ENCODE results near the gene C1QA. TPM values are rescaled to one million over a fixed set of nuclear protein-coding genes. Genes with fewer than 3 reads are reported as not detected.

C1QA gene
- total and polyA plus RNA-seq, 2 of the 13 experiments (the other 11 are each of a cell fraction or from before 2014, with no cell fraction given) = not detected

DNA sequence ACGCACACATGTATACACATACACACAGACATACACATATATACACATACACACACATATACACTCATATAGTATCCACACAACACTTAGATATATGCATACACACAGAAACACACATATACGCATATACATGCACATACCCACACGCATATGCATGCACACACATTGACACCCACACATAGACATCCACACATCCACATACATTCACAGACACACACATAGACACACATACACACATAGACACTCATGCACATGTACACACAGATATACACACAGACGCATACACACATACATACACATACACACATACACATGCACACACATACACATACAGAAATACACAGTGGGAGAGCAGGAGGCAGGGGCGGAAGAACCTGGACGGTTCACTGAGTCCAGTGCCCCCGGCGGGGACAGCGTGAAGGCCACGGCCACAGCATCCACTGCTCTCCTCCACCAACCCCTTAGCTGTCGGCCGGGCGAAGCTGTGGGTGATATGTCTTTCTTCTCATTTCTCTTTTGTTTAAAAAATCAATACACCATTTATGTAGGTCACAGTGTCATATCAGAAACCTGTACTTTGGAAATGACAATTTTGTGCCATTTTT lies 13.8 kb downstream of the C1QA start:
- peaks cover 4 to 44% of the 10 kb centered on the region in 2 experiments; a peak in 4 of 5 replicates for H3K27me3 ChIP-seq (ENCODE audit: control insufficient read depth in 1 of 2, insufficient read depth in 2 of 2, low read length in 2 of 2)
- CTCF ChIA-PET (ENCODE audit: low intra/inter-chr PET ratio, low total read pairs) = no interaction called here
- WGBS (ENCODE audit: low lambda C conversion rate) = 52% methylated on average over 11 of the region's 13 CpGs
- POLR2A ChIA-PET = no interaction called here
- in situ Hi-C loops (cut with HindIII; ENCODE audit: extremely low pct_ligation_motif_present, low pct_unique_long_range_greater_than_20kb) (no loop called here), intact Hi-C loops (cut with micrococcal nuclease; ENCODE audit: unreplicated experiment) (no loop called here)
- no peaks in the 10 kb centered on the region for H3K9me3 ChIP-seq (ENCODE audit: low read length)
- FAIRE-seq (no peak), ATAC-seq (no peak), DNase-seq (ENCODE audit: low spot score) (no peak)
- no peak overlapping the region for H3K27ac ChIP-seq (ENCODE audit: extremely low read length, insufficient read depth, low read length)
- no peak overlapping the region for H3K9ac ChIP-seq (ENCODE audit: insufficient read depth, low read depth, low read length)
- no peaks in the 10 kb centered on the region for H3K4me1 ChIP-seq (ENCODE audit: insufficient read depth, low read length)
- no peak overlapping the region for H2AFZ ChIP-seq (ENCODE audit: low read length)
- no peak overlapping the region for H3K4me3 ChIP-seq (replicated peaks in 1 of 3; ENCODE audit: insufficient read depth in 1 of 3, low read depth in 2 of 3, low read length in 3 of 3)
- no peaks in the 10 kb centered on the region for H3K36me3 ChIP-seq (replicated peaks in 1 of 2; ENCODE audit: control insufficient read depth in 1 of 2, insufficient read depth in 2 of 2, low read length in 2 of 2)
- TF ChIP-seq, protein P1, sequence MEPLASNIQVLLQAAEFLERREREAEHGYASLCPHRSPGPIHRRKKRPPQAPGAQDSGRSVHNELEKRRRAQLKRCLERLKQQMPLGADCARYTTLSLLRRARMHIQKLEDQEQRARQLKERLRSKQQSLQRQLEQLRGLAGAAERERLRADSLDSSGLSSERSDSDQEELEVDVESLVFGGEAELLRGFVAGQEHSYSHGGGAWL (CRISPR knock-in tag; IDR thresholded peaks at IDR 0.05) = no peak
- no peak for TF ChIP-seq DNMT1 (CRISPR knock-in tag; IDR thresholded peaks at IDR 0.05)
- TF ChIP-seq NFE2L1 (CRISPR knock-in tag; IDR thresholded peaks at IDR 0.05; ENCODE audit: borderline replicate concordance) = no peak
- H3K4me2 ChIP-seq (ENCODE audit: low read depth, low read length) = no peak overlapping the region
- no peaks in the 10 kb centered on the region for H3K79me2 ChIP-seq (ENCODE audit: insufficient read depth, low read length)
- no TSS peak for BruUV-seq (replicated peaks)
- H4K20me1 ChIP-seq (ENCODE audit: insufficient read depth, low read length) = no peaks in the 10 kb centered on the region

DNA sequence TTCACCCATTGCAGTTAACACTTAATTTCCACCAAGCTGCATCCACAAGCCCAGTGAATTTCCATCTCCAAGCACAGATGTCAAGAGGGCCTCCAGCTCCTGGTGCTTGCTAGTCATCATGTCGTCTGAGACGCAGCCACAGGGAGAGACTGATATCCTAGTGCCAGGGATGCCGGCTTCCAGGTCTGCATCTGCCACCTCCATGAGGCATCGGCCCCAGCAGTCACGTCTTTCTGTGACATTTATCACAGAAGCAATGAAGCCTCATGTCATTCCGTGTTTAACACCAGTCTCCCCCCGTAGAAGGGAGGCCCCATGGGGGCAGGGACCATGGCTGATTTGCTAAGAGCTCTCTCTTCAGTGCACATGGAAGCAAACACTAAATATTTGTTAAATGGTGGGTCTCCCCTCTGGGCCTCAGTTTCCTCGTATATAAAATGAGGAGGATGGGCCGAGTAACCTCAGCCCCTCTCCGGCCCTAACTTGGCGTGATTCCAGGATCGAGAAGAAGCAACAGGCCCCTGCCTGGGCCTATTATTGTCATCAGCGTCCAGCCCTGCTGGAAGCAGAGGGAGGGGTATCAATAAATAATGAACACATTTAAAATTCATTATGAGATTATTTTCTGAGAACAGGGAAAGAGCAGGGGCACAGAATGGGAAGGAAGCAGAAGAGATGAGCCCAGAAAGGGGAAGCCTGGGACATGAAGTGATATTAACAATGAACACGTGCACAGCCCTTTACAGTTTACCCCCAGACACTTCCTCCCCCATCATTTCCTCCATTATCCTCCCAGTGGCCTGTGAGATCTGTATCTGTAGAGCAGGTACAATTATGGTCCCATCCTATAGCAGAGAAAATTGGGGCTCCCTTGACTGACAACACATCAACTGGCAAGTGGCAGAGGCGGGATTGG lies 15.8 kb downstream of the C1QA start:
- CTCF ChIA-PET (ENCODE audit: low intra/inter-chr PET ratio, low total read pairs) = no interaction called here
- in situ Hi-C loops (cut with HindIII; ENCODE audit: extremely low pct_ligation_motif_present, low pct_unique_long_range_greater_than_20kb) = no loop called here
- Histone ChIP-seq H3K79me2 (ENCODE audit: insufficient read depth, low read length) (no peaks in the 10 kb centered on the region), H3K4me3 (replicated peaks in 1 of 3; ENCODE audit: insufficient read depth in 1 of 3, low read depth in 2 of 3, low read length in 3 of 3) (no peak overlapping the region), H2AFZ (ENCODE audit: low read length) (no peak overlapping the region), H3K9ac (ENCODE audit: insufficient read depth, low read depth, low read length) (no peak overlapping the region), H3K27me3 (ENCODE audit: control insufficient read depth in 1 of 2, insufficient read depth in 2 of 2, low read length in 2 of 2) (peaks cover 1 to 30% of the 10 kb centered on the region in 2 experiments; a peak in 4 of 5 replicates), H3K36me3 (replicated peaks in 1 of 2; ENCODE audit: control insufficient read depth in 1 of 2, insufficient read depth in 2 of 2, low read length in 2 of 2) (no peaks in the 10 kb centered on the region), H3K4me2 (ENCODE audit: low read depth, low read length) (no peak overlapping the region), H4K20me1 (ENCODE audit: insufficient read depth, low read length) (no peaks in the 10 kb centered on the region), H3K4me1 (ENCODE audit: insufficient read depth, low read length) (no peaks in the 10 kb centered on the region), H3K27ac (ENCODE audit: extremely low read length, insufficient read depth, low read length) (no peak overlapping the region), H3K9me3 (ENCODE audit: low read length) (no peaks in the 10 kb centered on the region)
- no TSS peak for BruUV-seq (replicated peaks)
- ATAC-seq = no peak
- POLR2A ChIA-PET = interaction anchor here (0.7 kb wide), 1 partner anchor 143 kb away, joined by 3 read pairs; no protein-coding TSS in a partner anchor
- 28% methylated on average over 14 of the region's 15 CpGs for WGBS (ENCODE audit: low lambda C conversion rate)
- FAIRE-seq = no peak
- DNase-seq (ENCODE audit: low spot score) = no peak
- intact Hi-C loops (cut with micrococcal nuclease; ENCODE audit: unreplicated experiment) = no loop called here
- TF ChIP-seq ZNF776 (CRISPR knock-in tag; IDR thresholded peaks at IDR 0.05) (no peak), FOXJ3 (CRISPR knock-in tag; IDR thresholded peaks at IDR 0.05; ENCODE audit: borderline replicate concordance) (no peak), ZBTB7B (CRISPR knock-in tag; IDR thresholded peaks at IDR 0.05) (no peak), ZNF253 (CRISPR knock-in tag; IDR thresholded peaks at IDR 0.05; ENCODE audit: borderline replicate concordance) (no peak), JUN (CRISPR knock-in tag; IDR thresholded peaks at IDR 0.05) (no peak), HMG20B (CRISPR knock-in tag; conservative IDR thresholded peaks at IDR 0.05) (no peak), ARNTL (CRISPR knock-in tag; IDR thresholded peaks at IDR 0.05) (no peak)
- TF ChIP-seq, protein P2, sequence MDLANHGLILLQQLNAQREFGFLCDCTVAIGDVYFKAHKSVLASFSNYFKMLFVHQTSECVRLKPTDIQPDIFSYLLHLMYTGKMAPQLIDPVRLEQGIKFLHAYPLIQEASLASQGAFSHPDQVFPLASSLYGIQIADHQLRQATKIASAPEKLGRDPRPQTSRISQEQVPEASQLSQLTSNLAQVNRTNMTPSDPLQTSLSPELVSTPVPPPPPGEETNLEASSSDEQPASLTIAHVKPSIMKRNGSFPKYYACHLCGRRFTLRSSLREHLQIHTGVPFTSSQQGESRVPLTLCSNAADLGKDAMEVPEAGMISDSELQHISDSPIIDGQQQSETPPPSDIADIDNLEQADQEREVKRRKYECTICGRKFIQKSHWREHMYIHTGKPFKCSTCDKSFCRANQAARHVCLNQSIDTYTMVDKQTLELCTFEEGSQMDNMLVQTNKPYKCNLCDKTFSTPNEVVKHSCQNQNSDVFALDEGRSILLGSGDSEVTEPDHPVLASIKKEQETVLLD (CRISPR knock-in tag; IDR thresholded peaks at IDR 0.05; ENCODE audit: low read depth) = no peak
- TF ChIP-seq, protein P3, sequence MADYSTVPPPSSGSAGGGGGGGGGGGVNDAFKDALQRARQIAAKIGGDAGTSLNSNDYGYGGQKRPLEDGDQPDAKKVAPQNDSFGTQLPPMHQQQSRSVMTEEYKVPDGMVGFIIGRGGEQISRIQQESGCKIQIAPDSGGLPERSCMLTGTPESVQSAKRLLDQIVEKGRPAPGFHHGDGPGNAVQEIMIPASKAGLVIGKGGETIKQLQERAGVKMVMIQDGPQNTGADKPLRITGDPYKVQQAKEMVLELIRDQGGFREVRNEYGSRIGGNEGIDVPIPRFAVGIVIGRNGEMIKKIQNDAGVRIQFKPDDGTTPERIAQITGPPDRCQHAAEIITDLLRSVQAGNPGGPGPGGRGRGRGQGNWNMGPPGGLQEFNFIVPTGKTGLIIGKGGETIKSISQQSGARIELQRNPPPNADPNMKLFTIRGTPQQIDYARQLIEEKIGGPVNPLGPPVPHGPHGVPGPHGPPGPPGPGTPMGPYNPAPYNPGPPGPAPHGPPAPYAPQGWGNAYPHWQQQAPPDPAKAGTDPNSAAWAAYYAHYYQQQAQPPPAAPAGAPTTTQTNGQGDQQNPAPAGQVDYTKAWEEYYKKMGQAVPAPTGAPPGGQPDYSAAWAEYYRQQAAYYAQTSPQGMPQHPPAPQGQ (CRISPR knock-in tag; IDR thresholded peaks at IDR 0.05; ENCODE audit: borderline replicate concordance) = no peak

Measured in HepG2 (cell line).